Astrocyte (in vitro differentiated cells and primary cell): ENCODE measurements around the gene LEFTY1. TPM values are rescaled to one million over a fixed set of nuclear protein-coding genes. Genes with fewer than 3 reads are reported as not detected.

Experiments used
- DNase-seq: peaks from one replicate; pipeline ENCODE4 v3.0.0-alpha.2; 2010; ENCODE audit warnings: low read depth
- FAIRE-seq: peaks from 2 replicates; lab custom pipeline; 2011; peaks lifted over from hg19 to GRCh38; lab: Jason Lieb, UNC
- H2AFZ ChIP-seq: 2 replicates; pipeline ENCODE4 v1.6.0; 2012; ENCODE audit warnings: low read depth, low read length, inconsistent platforms
- H3K27ac ChIP-seq: 2 replicates; pipeline ENCODE4 v1.5.1; 2011; ENCODE audit warnings: low read depth, low read length, inconsistent platforms
- H3K27me3 ChIP-seq: 2 replicates; pipeline ENCODE4 v1.6.0; 2011; ENCODE audit warnings: low read length, inconsistent platforms; ENCODE audit not compliant: insufficient read depth
- H3K36me3 ChIP-seq: 2 replicates; pipeline ENCODE4 v1.5.1; 2011; ENCODE audit warnings: low read length, inconsistent platforms; ENCODE audit not compliant: insufficient read depth
- H3K4me1 ChIP-seq: 2 replicates; pipeline ENCODE4 v1.5.1; 2011; ENCODE audit warnings: low read length, inconsistent platforms; ENCODE audit not compliant: insufficient read depth
- H3K4me2 ChIP-seq: 2 replicates; pipeline ENCODE4 v1.6.0; 2012; ENCODE audit warnings: low read length, inconsistent platforms
- H3K4me3 ChIP-seq: 2 replicates; pipeline ENCODE4 v1.5.1; 2011; ENCODE audit warnings: low read depth, mild to moderate bottlenecking, low read length, inconsistent platforms; ENCODE audit not compliant: insufficient read depth
- H3K79me2 ChIP-seq: 2 replicates; pipeline ENCODE4 v1.6.0; 2012; ENCODE audit warnings: mild to moderate bottlenecking, low read length, inconsistent platforms; ENCODE audit not compliant: insufficient read depth
- H3K9ac ChIP-seq: 2 replicates; pipeline ENCODE4 v1.6.0; 2012; ENCODE audit warnings: mild to moderate bottlenecking, low read length, inconsistent platforms
- H3K9me3 ChIP-seq: 2 replicates; pipeline ENCODE4 v1.5.1; 2012; ENCODE audit warnings: low read depth, mild to moderate bottlenecking, low read length, inconsistent platforms; ENCODE audit not compliant: insufficient read depth
- H4K20me1 ChIP-seq: 2 replicates; pipeline ENCODE4 v1.6.0; 2012; ENCODE audit warnings: low read length, inconsistent platforms; ENCODE audit not compliant: insufficient read depth
- H3K27ac Mint-ChIP-seq: one replicate; pipeline ENCODE4 v1.8.0; 2021; ENCODE audit warnings: mild to moderate bottlenecking, mixed read lengths; ENCODE audit not compliant: unreplicated experiment
- H3K27me3 Mint-ChIP-seq: one replicate; pipeline ENCODE4 v1.8.0; 2021; ENCODE audit warnings: low read depth, mixed read lengths; ENCODE audit not compliant: unreplicated experiment
- H3K36me3 Mint-ChIP-seq: one replicate; pipeline ENCODE4 v1.8.0; 2021; ENCODE audit warnings: low read depth, mixed read lengths; ENCODE audit not compliant: unreplicated experiment
- H3K4me1 Mint-ChIP-seq: one replicate; pipeline ENCODE4 v1.8.0; 2021; ENCODE audit warnings: low read depth, mixed read lengths; ENCODE audit not compliant: unreplicated experiment
- H3K4me3 Mint-ChIP-seq: one replicate; pipeline ENCODE4 v1.8.0; 2021; ENCODE audit warnings: mild to moderate bottlenecking, moderate library complexity, mixed read lengths; ENCODE audit not compliant: unreplicated experiment
- H3K9me3 Mint-ChIP-seq: one replicate; pipeline ENCODE4 v1.8.0; 2021; ENCODE audit warnings: mild to moderate bottlenecking, mixed read lengths; ENCODE audit not compliant: unreplicated experiment
- CTCF ChIP-seq: IDR thresholded peaks from 2 replicates; pipeline ENCODE4 v1.5.1; 2011; ENCODE audit warnings: low read depth, mild to moderate bottlenecking, inconsistent platforms, low read length, moderate library complexity; ENCODE audit not compliant: insufficient read depth
- EZH2 ChIP-seq: IDR thresholded peaks from 2 replicates; pipeline ENCODE4 v1.6.1; 2012; ENCODE audit warnings: mild to moderate bottlenecking, low read length, inconsistent platforms; ENCODE audit not compliant: insufficient read depth
- total RNA-seq: library from RNA; stranded (reverse); gene quantifications from 2 replicates; pipeline ENCODE4 v1.2.1, GENCODE V29; 2021

Gene LEFTY1
- total RNA-seq, 1 donor from 2014 or later: 4.2 TPM

GRCh38 chr1:225883616-225884265 is 5.2 kb downstream of the LEFTY1 start:
- H3K4me3 ChIP-seq: no peak overlapping the region
- H3K4me3 Mint-ChIP-seq: peak overlapping the region; percentile 60
- no peaks in the 10 kb centered on the region for H3K36me3 ChIP-seq
- no peak overlapping the region for H2AFZ ChIP-seq
- no peaks in the 10 kb centered on the region for H3K79me2 ChIP-seq
- H3K27me3 ChIP-seq: no peaks in the 10 kb centered on the region
- H3K27me3 Mint-ChIP-seq: peaks cover 18% of the 10 kb centered on the region
- H3K27ac ChIP-seq: no peak overlapping the region
- no peak overlapping the region for H3K9ac ChIP-seq
- TF ChIP-seq CTCF (no peak), EZH2 (no peak)
- peak overlapping the region; percentile 66 for H3K27ac Mint-ChIP-seq
- H3K4me1 Mint-ChIP-seq: peaks cover 8% of the 10 kb centered on the region
- H3K36me3 Mint-ChIP-seq: peaks cover 4% of the 10 kb centered on the region
- peaks cover 22% of the 10 kb centered on the region for H4K20me1 ChIP-seq
- no peaks in the 10 kb centered on the region for H3K9me3 Mint-ChIP-seq
- peaks cover 9% of the 10 kb centered on the region for H3K4me1 ChIP-seq
- FAIRE-seq: no peak
- H3K9me3 ChIP-seq: no peaks in the 10 kb centered on the region
- H3K4me2 ChIP-seq: peak overlapping the region; percentile 93
- DNase-seq: no peak

GRCh38 chr1:225882694-225883615 is 6.0 kb downstream of the LEFTY1 start:
- peaks cover 13% of the 10 kb centered on the region for H3K27me3 Mint-ChIP-seq
- TF ChIP-seq EZH2: no peak
- no peak for TF ChIP-seq CTCF
- no peaks in the 10 kb centered on the region for H3K79me2 ChIP-seq
- peaks cover 3% of the 10 kb centered on the region for H3K4me1 Mint-ChIP-seq
- H3K27me3 ChIP-seq: no peaks in the 10 kb centered on the region
- no peaks in the 10 kb centered on the region for H3K36me3 ChIP-seq
- peaks cover 30% of the 10 kb centered on the region for H4K20me1 ChIP-seq
- H3K9me3 Mint-ChIP-seq: no peaks in the 10 kb centered on the region
- no peaks in the 10 kb centered on the region for H3K9me3 ChIP-seq
- peak overlapping the region; percentile 80 for H3K9ac ChIP-seq
- peak overlapping the region; percentile 48 for H3K27ac ChIP-seq
- FAIRE-seq: no peak
- peak overlapping the region; percentile 98 for H2AFZ ChIP-seq
- H3K4me2 ChIP-seq: peak overlapping the region; percentile 93
- peak overlapping the region; percentile 92 for H3K4me3 ChIP-seq
- H3K27ac Mint-ChIP-seq: peak overlapping the region; percentile 66
- H3K36me3 Mint-ChIP-seq: peaks cover 4% of the 10 kb centered on the region
- H3K4me3 Mint-ChIP-seq: peak overlapping the region; percentile 89
- DNase-seq: peak; percentile 32
- peaks cover 9% of the 10 kb centered on the region for H3K4me1 ChIP-seq
